Measurements from ENCODE around the gene EEF1AKMT4. TPM values are rescaled to one million over a fixed set of nuclear protein-coding genes. Genes with fewer than 3 reads are reported as not detected.

Gene EEF1AKMT4
- total and polyA plus RNA-seq, 2 donors, result 2.9 to 5.0 TPM

GRCh38 chr3:184300378-184300720, 50.9 kb downstream of the EEF1AKMT4 start:
- 95% methylated on average over 3 of the region's 3 CpGs for WGBS
- Histone ChIP-seq H3K27me3 (ENCODE audit: control insufficient read depth in 2 of 2, insufficient read depth in 1 of 2, low read length in 1 of 2) (peaks cover 0 to 2% of the 10 kb centered on the region in 2 donors), H3K27ac (ENCODE audit: low read depth in 1 of 2, low read length in 1 of 2) (no peak overlapping the region), H3K4me1 (ENCODE audit: control insufficient read depth in 2 of 2, insufficient read depth in 2 of 2, low read length in 2 of 2) (peaks cover 10 to 14% of the 10 kb centered on the region in 2 donors), H3K36me3 (ENCODE audit: control insufficient read depth in 2 of 2, insufficient read depth in 2 of 2, low read length in 1 of 2) (peaks cover 34 to 51% of the 10 kb centered on the region in 2 donors), H3K4me3 (ENCODE audit: low read length in 2 of 2) (no peak overlapping the region), H3K9me3 (ENCODE audit: control insufficient read depth in 2 of 2, insufficient read depth in 1 of 2, low read length in 1 of 2) (no peaks in the 10 kb centered on the region)
- no peak for DNase-seq (ENCODE audit: low read depth in 6 of 9, low spot score in 9 of 9)

- no peak for DNase-seq (ENCODE audit: low read depth in 6 of 9, low spot score in 9 of 9)
- whole genome bisulfite sequencing, result 83% methylated on average over 1 of the region's 1 CpG
- H3K4me1 ChIP-seq (ENCODE audit: control insufficient read depth in 2 of 2, insufficient read depth in 2 of 2, low read length in 2 of 2), result no peaks in the 10 kb centered on the region
These were observed 56.1 kb downstream of the EEF1AKMT4 start for GRCh38 chr3:184305577-184305976.

GRCh38 chr3:184306341-184306972, 57.0 kb downstream of the EEF1AKMT4 start:
- peaks cover 73 to 77% of the 10 kb centered on the region in 2 donors for H3K36me3 ChIP-seq (ENCODE audit: control insufficient read depth in 2 of 2, insufficient read depth in 2 of 2, low read length in 1 of 2)
- no peaks in the 10 kb centered on the region for H3K9me3 ChIP-seq (ENCODE audit: control insufficient read depth in 2 of 2, insufficient read depth in 1 of 2, low read length in 1 of 2)
- H3K27me3 ChIP-seq (ENCODE audit: control insufficient read depth in 2 of 2, insufficient read depth in 1 of 2, low read length in 1 of 2), result no peaks in the 10 kb centered on the region
- 98% methylated on average over 4 of the region's 4 CpGs for WGBS
- no peak overlapping the region for H3K27ac ChIP-seq (ENCODE audit: low read depth in 1 of 2, low read length in 1 of 2)
- DNase-seq (ENCODE audit: low read depth in 6 of 9, low spot score in 9 of 9), result no peak
- H3K4me1 ChIP-seq (ENCODE audit: control insufficient read depth in 2 of 2, insufficient read depth in 2 of 2, low read length in 2 of 2), result no peaks in the 10 kb centered on the region
- no peak overlapping the region for H3K4me3 ChIP-seq (ENCODE audit: low read length in 2 of 2)

More at GRCh38 chr3:184305577-184305976, 56.1 kb downstream of the EEF1AKMT4 start:
- H3K4me3 ChIP-seq (ENCODE audit: low read length in 2 of 2), result no peak overlapping the region
- peaks cover 75 to 84% of the 10 kb centered on the region in 2 donors for H3K36me3 ChIP-seq (ENCODE audit: control insufficient read depth in 2 of 2, insufficient read depth in 2 of 2, low read length in 1 of 2)
- no peaks in the 10 kb centered on the region for H3K9me3 ChIP-seq (ENCODE audit: control insufficient read depth in 2 of 2, insufficient read depth in 1 of 2, low read length in 1 of 2)
- H3K27me3 ChIP-seq (ENCODE audit: control insufficient read depth in 2 of 2, insufficient read depth in 1 of 2, low read length in 1 of 2), result no peaks in the 10 kb centered on the region
- H3K27ac ChIP-seq (ENCODE audit: low read depth in 1 of 2, low read length in 1 of 2), result no peak overlapping the region

- DNase-seq (ENCODE audit: low read depth in 6 of 9, low spot score in 9 of 9), result no peak
- Histone ChIP-seq H3K4me3 (ENCODE audit: low read length in 2 of 2) (no peak overlapping the region), H3K36me3 (ENCODE audit: control insufficient read depth in 2 of 2, insufficient read depth in 2 of 2, low read length in 1 of 2) (peaks cover 58 to 62% of the 10 kb centered on the region in 2 donors), H3K27me3 (ENCODE audit: control insufficient read depth in 2 of 2, insufficient read depth in 1 of 2, low read length in 1 of 2) (no peaks in the 10 kb centered on the region), H3K27ac (ENCODE audit: low read depth in 1 of 2, low read length in 1 of 2) (no peak overlapping the region), H3K4me1 (ENCODE audit: control insufficient read depth in 2 of 2, insufficient read depth in 2 of 2, low read length in 2 of 2) (no peaks in the 10 kb centered on the region), H3K9me3 (ENCODE audit: control insufficient read depth in 2 of 2, insufficient read depth in 1 of 2, low read length in 1 of 2) (no peaks in the 10 kb centered on the region)
- WGBS, result 98% methylated on average over 9 of the region's 9 CpGs
These were observed 58.4 kb downstream of the EEF1AKMT4 start for GRCh38 chr3:184307915-184308314.

Other genes starting within 250 kb of the EEF1AKMT4 start
- gene ABCC5, start 231.8 kb upstream of the EEF1AKMT4 start, total RNA-seq, result 13.8 TPM
- gene ABCC5, start 231.8 kb upstream of the EEF1AKMT4 start, polyA plus RNA-seq, result 33.2 TPM
- gene HTR3D, start 217.9 kb upstream of the EEF1AKMT4 start, total RNA-seq, result not detected
- gene HTR3D, start 217.9 kb upstream of the EEF1AKMT4 start, polyA plus RNA-seq, result not detected
- not detected for gene HTR3C, start 196.6 kb upstream of the EEF1AKMT4 start, total RNA-seq
- gene HTR3C, start 196.6 kb upstream of the EEF1AKMT4 start, polyA plus RNA-seq, result 0.11 TPM
- not detected for gene HTR3E, start 152.6 kb upstream of the EEF1AKMT4 start, total RNA-seq
- 0.05 TPM for gene HTR3E, start 152.6 kb upstream of the EEF1AKMT4 start, polyA plus RNA-seq
- gene EIF2B5, start 114.3 kb upstream of the EEF1AKMT4 start, total RNA-seq, result 32.2 TPM
- 47.3 TPM for gene EIF2B5, start 114.3 kb upstream of the EEF1AKMT4 start, polyA plus RNA-seq
- gene DVL3, start 94.3 kb upstream of the EEF1AKMT4 start, total RNA-seq, result 12.0 TPM
- 26.0 TPM for gene DVL3, start 94.3 kb upstream of the EEF1AKMT4 start, polyA plus RNA-seq
- gene AP2M1, start 74.8 kb upstream of the EEF1AKMT4 start, total RNA-seq, result 138 TPM
- 165 TPM for gene AP2M1, start 74.8 kb upstream of the EEF1AKMT4 start, polyA plus RNA-seq
- gene ABCF3, start 63.5 kb upstream of the EEF1AKMT4 start, total RNA-seq, result 25.0 TPM
- 60.6 TPM for gene ABCF3, start 63.5 kb upstream of the EEF1AKMT4 start, polyA plus RNA-seq
- 0.05 TPM for gene VWA5B2, start 20.1 kb upstream of the EEF1AKMT4 start, total RNA-seq
- gene VWA5B2, start 20.1 kb upstream of the EEF1AKMT4 start, polyA plus RNA-seq, result 0.23 TPM
- 12.6 TPM for gene ALG3, start 710 bp upstream of the EEF1AKMT4 start, total RNA-seq
- gene ALG3, start 710 bp upstream of the EEF1AKMT4 start, polyA plus RNA-seq, result 16.6 TPM
- gene CAMK2N2, start 11.9 kb downstream of the EEF1AKMT4 start, total RNA-seq, result not detected
- gene CAMK2N2, start 11.9 kb downstream of the EEF1AKMT4 start, polyA plus RNA-seq, result 0.14 TPM
- gene ECE2, start 26.4 kb downstream of the EEF1AKMT4 start, total RNA-seq, result not detected
- not detected for gene ECE2, start 26.4 kb downstream of the EEF1AKMT4 start, polyA plus RNA-seq
- 136 TPM for gene PSMD2, start 49.6 kb downstream of the EEF1AKMT4 start, total RNA-seq
- gene PSMD2, start 49.6 kb downstream of the EEF1AKMT4 start, polyA plus RNA-seq, result 76.1 TPM
- 69.0 TPM for gene EIF4G1, start 64.9 kb downstream of the EEF1AKMT4 start, total RNA-seq
- gene EIF4G1, start 64.9 kb downstream of the EEF1AKMT4 start, polyA plus RNA-seq, result 97.5 TPM
- gene FAM131A, start 87.9 kb downstream of the EEF1AKMT4 start, total RNA-seq, result 3.4 TPM
- 11.7 TPM for gene FAM131A, start 87.9 kb downstream of the EEF1AKMT4 start, polyA plus RNA-seq
- gene CLCN2, start 111.9 kb downstream of the EEF1AKMT4 start, total RNA-seq, result 0.85 TPM
- gene CLCN2, start 111.9 kb downstream of the EEF1AKMT4 start, polyA plus RNA-seq, result 7.0 TPM
- 76.0 TPM for gene POLR2H, start 112.0 kb downstream of the EEF1AKMT4 start, total RNA-seq
- gene POLR2H, start 112.0 kb downstream of the EEF1AKMT4 start, polyA plus RNA-seq, result 117 TPM
- not detected for gene THPO, start 128.5 kb downstream of the EEF1AKMT4 start, total RNA-seq
- gene THPO, start 128.5 kb downstream of the EEF1AKMT4 start, polyA plus RNA-seq, result 0.21 TPM
- 0.24 TPM for gene CHRD, start 130.4 kb downstream of the EEF1AKMT4 start, total RNA-seq
- gene CHRD, start 130.4 kb downstream of the EEF1AKMT4 start, polyA plus RNA-seq, result 2.5 TPM